HEK293T (cell line): ENCODE data around the gene HOXC5.

ENCODE experiments used
- BHLHE40 ChIP-seq: fragments of 450-650 bp; IDR thresholded peaks from 2 replicates; pipeline ENCODE4 v1.6.1; 2016; ENCODE audit warnings: mild to moderate bottlenecking, moderate library complexity, borderline replicate concordance
- FOXM1 ChIP-seq: fragments of 450-650 bp; IDR thresholded peaks from 2 replicates; pipeline ENCODE4 v1.6.1; 2017; ENCODE audit warnings: mild to moderate bottlenecking, borderline replicate concordance
- HDGF ChIP-seq: fragments of 450-650 bp; IDR thresholded peaks from 2 replicates; pipeline ENCODE4 v1.6.1; 2017; ENCODE audit warnings: antibody characterized with exemption, borderline replicate concordance
- SP1 ChIP-seq: fragments of 450-650 bp; IDR thresholded peaks from 2 replicates; pipeline ENCODE4 v1.6.1; 2017
- SUZ12 ChIP-seq: fragments of 450-650 bp; IDR thresholded peaks from 2 replicates; pipeline ENCODE4 v1.6.1; 2016; ENCODE audit warnings: mild to moderate bottlenecking
- TARDBP ChIP-seq: fragments of 450-650 bp; IDR thresholded peaks from 2 replicates; pipeline ENCODE4 v1.6.1; 2016

GRCh38 chr12:53985692-53985993 lies 47.2 kb upstream of the HOXC5 start:
- TF ChIP-seq BHLHE40 = no peak
- TF ChIP-seq SUZ12 = no peak
- TF ChIP-seq HDGF = no peak
- TF ChIP-seq FOXM1 = no peak
- no peak for TF ChIP-seq TARDBP
- no peak for TF ChIP-seq SP1
